ENCODE data around the gene MXRA7. TPM values are rescaled to one million over a fixed set of nuclear protein-coding genes. Genes with fewer than 3 reads are reported as not detected.

MXRA7 gene
- total and polyA plus RNA-seq, 7 experiments from 2014 or later: 1.8 to 7.5 (median 2.7) TPM

DNA sequence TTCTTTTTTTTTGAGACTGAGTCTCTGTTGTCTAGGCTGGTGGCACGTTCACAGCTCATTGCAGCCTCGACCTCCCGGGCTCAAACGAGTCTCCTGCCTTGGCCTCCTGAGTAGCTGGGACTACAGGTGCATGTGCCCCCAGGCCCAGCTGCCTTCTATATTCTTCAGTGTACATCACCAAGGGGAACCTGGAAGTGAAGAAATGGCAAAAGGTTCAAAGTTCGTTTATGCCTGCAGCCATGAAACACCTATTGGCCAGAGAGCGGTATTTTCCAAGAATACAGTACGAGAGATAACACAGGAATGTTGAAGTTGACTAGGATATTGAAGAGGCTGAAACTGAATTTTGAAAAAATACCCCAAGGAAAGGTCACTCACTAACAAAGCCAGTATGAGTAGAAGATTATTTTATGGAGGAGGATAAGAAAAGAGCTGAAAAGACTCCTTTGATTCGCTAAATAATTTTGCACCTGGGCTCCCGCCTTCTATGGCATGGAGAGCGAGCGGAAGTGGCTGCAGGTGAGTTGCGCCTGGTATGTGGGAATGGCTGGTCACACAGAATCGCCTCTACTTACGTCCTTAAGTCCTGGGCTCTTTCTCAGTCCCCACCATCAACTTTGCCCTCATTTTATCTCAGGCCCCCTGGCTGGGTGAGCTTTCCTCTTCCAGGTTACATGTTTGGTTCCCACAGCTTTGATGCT, 77.0 kb downstream of the MXRA7 start:
- Histone ChIP-seq H3K36me3 (ENCODE audit: control insufficient read depth in 2 of 3, insufficient read depth in 3 of 3, low read length in 3 of 3) (no peaks in the 10 kb centered on the region), H3K9me3 (ENCODE audit: control insufficient read depth in 2 of 3, low read length in 3 of 3) (no peaks in the 10 kb centered on the region), H3K4me3 (ENCODE audit: low read length) (no peak overlapping the region), H3K4me1 (ENCODE audit: control insufficient read depth in 2 of 2, insufficient read depth in 2 of 2, low read length in 2 of 2) (no peaks in the 10 kb centered on the region), H3K27me3 (ENCODE audit: control insufficient read depth in 2 of 2, insufficient read depth in 2 of 2, low read length in 2 of 2) (no peaks in the 10 kb centered on the region), H3K27ac (ENCODE audit: low read depth, low read length) (no peak overlapping the region)
- Mint-ChIP-seq H3K36me3 (peaks cover 0 to 8% (median 0%) of the 10 kb centered on the region in 5 donors), H3K27me3 (peaks cover 0 to 10% (median 0%) of the 10 kb centered on the region in 5 donors), H3K9me3 (no peaks in the 10 kb centered on the region), H3K4me1 (peaks cover 0 to 9% (median 0%) of the 10 kb centered on the region in 7 donors), H3K4me3 (no peak overlapping the region), H3K27ac (no peak overlapping the region)
- ChIA-PET CTCF (interaction anchor here (0.6 to 2.2 kb wide), 2 partner anchors 10 to 48 kb away, joined by 3 to 7 read pairs; no protein-coding TSS in a partner anchor), POLR2A (interaction anchor here (1.3 to 1.6 kb wide), 2 partner anchors 21 to 103 kb away, joined by 3 read pairs; no protein-coding TSS in a partner anchor)
- intact Hi-C loops (cut with micrococcal nuclease): no loop called here
- ATAC-seq (no peak), DNase-seq (no peak)

DNA sequence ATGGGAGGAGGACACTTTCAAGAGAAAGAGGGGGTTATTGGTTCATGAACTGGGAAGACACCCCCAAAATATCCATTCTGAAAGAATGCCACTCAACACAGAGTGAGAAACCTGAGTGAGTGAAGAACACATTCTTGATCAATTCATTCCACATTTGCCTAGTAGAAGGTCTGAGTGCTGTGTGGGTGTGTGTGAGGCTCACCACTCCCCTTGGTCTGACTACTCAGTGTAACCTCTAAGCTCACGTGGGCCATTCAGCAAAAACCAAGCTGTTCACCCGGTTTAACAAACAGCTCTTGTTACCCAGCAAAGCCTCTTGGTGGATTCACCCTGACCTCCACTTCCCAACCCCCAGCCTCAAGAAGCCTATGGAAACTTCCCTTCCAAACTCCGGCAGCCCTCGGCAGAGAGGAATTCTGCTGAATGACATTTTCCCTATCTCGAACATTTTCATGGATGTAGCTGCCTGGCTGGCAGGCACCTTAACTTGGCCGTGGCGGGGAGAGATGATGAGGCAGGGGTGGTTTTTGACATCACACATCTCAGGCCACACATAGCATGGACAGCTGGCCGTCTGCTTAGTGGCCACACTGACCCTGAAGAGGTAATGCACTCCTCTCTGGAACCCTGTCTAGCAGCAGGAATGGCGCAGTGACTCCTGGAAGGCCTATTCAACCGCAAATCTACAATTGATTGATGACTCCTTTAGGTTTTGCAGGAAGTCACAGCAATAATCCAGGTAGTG, 78.8 kb downstream of the MXRA7 start:
- H3K27me3 Mint-ChIP-seq: peaks cover 0 to 12% (median 0%) of the 10 kb centered on the region in 5 donors
- ATAC-seq (no peak), DNase-seq (peak in 2 of 9 donors; percentile 9 to 32)
- H3K27me3 ChIP-seq (ENCODE audit: control insufficient read depth in 2 of 2, insufficient read depth in 2 of 2, low read length in 2 of 2): no peaks in the 10 kb centered on the region
- H3K9me3 ChIP-seq (ENCODE audit: control insufficient read depth in 2 of 3, low read length in 3 of 3): no peaks in the 10 kb centered on the region
- intact Hi-C loops (cut with micrococcal nuclease): no loop called here
- no peaks in the 10 kb centered on the region for H3K36me3 ChIP-seq (ENCODE audit: control insufficient read depth in 2 of 3, insufficient read depth in 3 of 3, low read length in 3 of 3)
- no peak overlapping the region for H3K27ac ChIP-seq (ENCODE audit: low read depth, low read length)
- no peak overlapping the region for H3K4me3 Mint-ChIP-seq
- H3K36me3 Mint-ChIP-seq: peaks cover 0 to 4% (median 0%) of the 10 kb centered on the region in 5 donors
- ChIA-PET CTCF (interaction anchor here (0.6 to 1.0 kb wide), 2 partner anchors 30 to 50 kb away, joined by 3 read pairs; no protein-coding TSS in a partner anchor), POLR2A (no interaction called here)
- no peaks in the 10 kb centered on the region for H3K9me3 Mint-ChIP-seq
- H3K4me3 ChIP-seq (ENCODE audit: low read length): no peak overlapping the region
- H3K4me1 ChIP-seq (ENCODE audit: control insufficient read depth in 2 of 2, insufficient read depth in 2 of 2, low read length in 2 of 2): no peaks in the 10 kb centered on the region
- peaks cover 0 to 7% (median 0%) of the 10 kb centered on the region in 7 donors for H3K4me1 Mint-ChIP-seq
- peak overlapping the region in 2 of 9 donors; percentile 10 to 52 for H3K27ac Mint-ChIP-seq

DNA sequence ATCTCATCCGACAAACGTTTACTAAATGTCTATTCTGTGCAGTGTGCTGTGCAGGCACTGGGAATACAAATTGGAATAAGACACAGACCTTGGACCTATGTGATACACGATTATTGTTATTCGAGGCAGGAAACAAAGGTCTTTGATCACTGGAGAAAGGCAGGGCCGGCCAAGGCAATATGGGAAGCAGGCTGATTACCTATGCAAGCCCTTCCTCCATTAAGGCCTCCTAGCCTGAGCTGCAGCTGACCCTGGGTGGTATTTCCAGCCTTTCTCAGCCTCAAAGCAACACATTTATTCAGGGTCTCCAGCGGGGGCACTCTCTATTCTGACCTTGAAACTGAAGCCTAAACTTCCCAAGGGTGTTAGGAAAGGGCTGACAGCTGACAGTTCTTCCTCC, 80.6 kb downstream of the MXRA7 start:
- ATAC-seq: no peak
- peaks cover 0 to 3% (median 0%) of the 10 kb centered on the region in 3 experiments for H3K36me3 ChIP-seq (ENCODE audit: control insufficient read depth in 2 of 3, insufficient read depth in 3 of 3, low read length in 3 of 3)
- intact Hi-C loops (cut with micrococcal nuclease): no loop called here
- peaks cover 0 to 12% (median 0%) of the 10 kb centered on the region in 5 donors for H3K27me3 Mint-ChIP-seq
- POLR2A ChIA-PET: no interaction called here
- DNase-seq: no peak
- no peaks in the 10 kb centered on the region for H3K9me3 Mint-ChIP-seq
- no peak overlapping the region for H3K4me3 ChIP-seq (ENCODE audit: low read length)
- CTCF ChIA-PET: no interaction called here
- H3K9me3 ChIP-seq (ENCODE audit: control insufficient read depth in 2 of 3, low read length in 3 of 3): no peaks in the 10 kb centered on the region
- H3K27me3 ChIP-seq (ENCODE audit: control insufficient read depth in 2 of 2, insufficient read depth in 2 of 2, low read length in 2 of 2): no peaks in the 10 kb centered on the region
- H3K4me3 Mint-ChIP-seq: no peak overlapping the region
- H3K36me3 Mint-ChIP-seq: peaks cover 0 to 8% (median 0%) of the 10 kb centered on the region in 5 donors
- H3K4me1 Mint-ChIP-seq: peaks cover 0 to 7% (median 0%) of the 10 kb centered on the region in 7 donors
- no peak overlapping the region for H3K27ac ChIP-seq (ENCODE audit: low read depth, low read length)
- no peak overlapping the region for H3K27ac Mint-ChIP-seq
- no peaks in the 10 kb centered on the region for H3K4me1 ChIP-seq (ENCODE audit: control insufficient read depth in 2 of 2, insufficient read depth in 2 of 2, low read length in 2 of 2)

Small RNA genes within 50 kb of the gene (microRNA-seq; reads per million reads assigned to microRNA genes)
- gene MIR636 (ENCODE audit: borderline microRNAs expressed): not detected

Other genes starting within 250 kb of the MXRA7 start
- not detected for gene AANAT, start 243.4 kb downstream of the MXRA7 start, total RNA-seq
- not detected for gene AANAT, start 243.4 kb downstream of the MXRA7 start, polyA plus RNA-seq
- 100 to 1,000 TPM in 1 of 5 experiments, 10 to 100 TPM in 4; 31.1 to 119 (median 35.4) TPM for gene RHBDF2, start 209.5 kb downstream of the MXRA7 start, total RNA-seq
- 1 to 10 TPM; 2.9 to 7.5 TPM for gene RHBDF2, start 209.5 kb downstream of the MXRA7 start, polyA plus RNA-seq
- not detected for gene CYGB, start 173.3 kb downstream of the MXRA7 start, total RNA-seq
- under 1 TPM; 0.33 to 0.35 TPM for gene CYGB, start 173.3 kb downstream of the MXRA7 start, polyA plus RNA-seq
- gene PRCD, start 170.9 kb downstream of the MXRA7 start, total RNA-seq: not detected
- 1 to 10 TPM in 1 of 2 donors, not detected in 1; 1.3 TPM for gene PRCD, start 170.9 kb downstream of the MXRA7 start, polyA plus RNA-seq
- gene ST6GALNAC2, start 125.1 kb downstream of the MXRA7 start, total RNA-seq: 1 to 10 TPM in 1 of 5 experiments, under 1 TPM in 2, not detected in 2; 0.48 to 7.5 (median 0.58) TPM
- not detected for gene ST6GALNAC2, start 125.1 kb downstream of the MXRA7 start, polyA plus RNA-seq
- 1 to 10 TPM; 1.4 to 5.8 (median 2.0) TPM for gene ST6GALNAC1, start 67.2 kb downstream of the MXRA7 start, total RNA-seq
- gene ST6GALNAC1, start 67.2 kb downstream of the MXRA7 start, polyA plus RNA-seq: 10 to 100 TPM; 10.3 to 20.7 TPM
- 100 to 1,000 TPM in 2 of 5 experiments, 10 to 100 TPM in 3; 39.9 to 132 (median 58.3) TPM for gene JMJD6, start 15.6 kb upstream of the MXRA7 start, total RNA-seq
- 10 to 100 TPM; 18.5 to 44.3 TPM for gene JMJD6, start 15.6 kb upstream of the MXRA7 start, polyA plus RNA-seq
- 10 to 100 TPM; 39.6 to 74.0 (median 44.2) TPM for gene METTL23, start 15.9 kb upstream of the MXRA7 start, total RNA-seq
- 100 to 1,000 TPM; 147 to 152 TPM for gene METTL23, start 15.9 kb upstream of the MXRA7 start, polyA plus RNA-seq
- gene SRSF2, start 26.4 kb upstream of the MXRA7 start, total RNA-seq: 100 to 1,000 TPM; 327 to 363 (median 351) TPM
- gene SRSF2, start 26.4 kb upstream of the MXRA7 start, polyA plus RNA-seq: 100 to 1,000 TPM; 104 to 126 TPM
- gene MFSD11, start 27.2 kb upstream of the MXRA7 start, total RNA-seq: 10 to 100 TPM; 24.4 to 33.7 (median 32.0) TPM
- 10 to 100 TPM; 17.3 to 25.4 TPM for gene MFSD11, start 27.2 kb upstream of the MXRA7 start, polyA plus RNA-seq
- gene MGAT5B, start 157.4 kb upstream of the MXRA7 start, total RNA-seq: 1 to 10 TPM in 3 of 5 experiments, under 1 TPM in 2; 0.24 to 3.7 (median 2.5) TPM
- under 1 TPM in 1 of 2 donors, not detected in 1; 0.12 TPM for gene MGAT5B, start 157.4 kb upstream of the MXRA7 start, polyA plus RNA-seq